Type B pancreatic cell (in vitro differentiated cells): Measurements from ENCODE around the gene TUFM. TPM values are rescaled to one million over a fixed set of nuclear protein-coding genes. Genes with fewer than 3 reads are reported as not detected.
A peak's percentile ranks its signal among the peaks of the same experiment; 100 is the strongest.

Experiments used
- DNase-seq: peaks from one replicate; pipeline ENCODE4 v3.0.0; 2021; ENCODE audit warnings: mixed read lengths; ENCODE audit not compliant: unreplicated experiment; ENCODE audit errors: extremely low spot score
- H3K27ac Mint-ChIP-seq: 2 replicates; pipeline ENCODE4 v1.8.0; 2021; ENCODE audit warnings: mild to moderate bottlenecking, mixed read lengths
- H3K27me3 Mint-ChIP-seq: 2 replicates; pipeline ENCODE4 v1.8.0; 2021; ENCODE audit warnings: mixed read lengths
- H3K36me3 Mint-ChIP-seq: 2 replicates; pipeline ENCODE4 v1.8.0; 2021; ENCODE audit warnings: mixed read lengths
- H3K4me1 Mint-ChIP-seq: one replicate; pipeline ENCODE4 v1.8.0; 2021; ENCODE audit warnings: mixed read lengths; ENCODE audit not compliant: unreplicated experiment
- H3K4me3 Mint-ChIP-seq: 2 replicates; pipeline ENCODE4 v1.8.0; 2021; ENCODE audit warnings: mild to moderate bottlenecking, mixed read lengths
- H3K9me3 Mint-ChIP-seq: 2 replicates; pipeline ENCODE4 v1.8.0; 2021; ENCODE audit warnings: mixed read lengths
- CTCF ChIP-seq: fragments of 200-600 bp; sonication (generic); conservative IDR thresholded peaks from 2 replicates; pipeline ENCODE4 v1.5.0; 2021; ENCODE audit warnings: antibody characterized with exemption, mild to moderate bottlenecking
- total RNA-seq: library from RNA; stranded (reverse); gene quantifications from 2 replicates; pipeline ENCODE4 v1.2.1, GENCODE V29; 2021; ENCODE audit warnings: low replicate concordance

TUFM gene
- total RNA-seq, 1 donor from 2014 or later = 182 TPM

- no peaks in the 10 kb centered on the region for H3K4me1 Mint-ChIP-seq
- H3K27me3 Mint-ChIP-seq = no peaks in the 10 kb centered on the region
- H3K9me3 Mint-ChIP-seq = no peaks in the 10 kb centered on the region
- peaks cover 21% of the 10 kb centered on the region for H3K36me3 Mint-ChIP-seq
- no peak for DNase-seq
- no peak overlapping the region for H3K27ac Mint-ChIP-seq
- no peak overlapping the region for H3K4me3 Mint-ChIP-seq
- no peak for TF ChIP-seq CTCF
These were observed 7.0 kb downstream of the TUFM start for GRCh38 chr16:28839004-28839639.

GRCh38 chr16:28838558-28838918 is 7.6 kb downstream of the TUFM start:
- Mint-ChIP-seq H3K36me3 (peaks cover 24% of the 10 kb centered on the region), H3K9me3 (no peaks in the 10 kb centered on the region), H3K4me3 (no peak overlapping the region), H3K27me3 (no peaks in the 10 kb centered on the region), H3K4me1 (no peaks in the 10 kb centered on the region), H3K27ac (no peak overlapping the region)
- no peak for DNase-seq
- TF ChIP-seq CTCF = no peak

GRCh38 chr16:28837672-28838557 is 8.2 kb downstream of the TUFM start:
- TF ChIP-seq CTCF = no peak
- peak overlapping the region; percentile 32 for H3K27ac Mint-ChIP-seq
- no peaks in the 10 kb centered on the region for H3K27me3 Mint-ChIP-seq
- H3K4me3 Mint-ChIP-seq = no peak overlapping the region
- H3K4me1 Mint-ChIP-seq = no peaks in the 10 kb centered on the region
- H3K36me3 Mint-ChIP-seq = peaks cover 27% of the 10 kb centered on the region
- no peak for DNase-seq
- no peaks in the 10 kb centered on the region for H3K9me3 Mint-ChIP-seq

GRCh38 chr16:28836761-28837064 is 9.4 kb downstream of the TUFM start:
- H3K4me3 Mint-ChIP-seq = no peak overlapping the region
- no peaks in the 10 kb centered on the region for H3K9me3 Mint-ChIP-seq
- H3K27me3 Mint-ChIP-seq = no peaks in the 10 kb centered on the region
- no peak overlapping the region for H3K27ac Mint-ChIP-seq
- no peaks in the 10 kb centered on the region for H3K4me1 Mint-ChIP-seq
- H3K36me3 Mint-ChIP-seq = peaks cover 33% of the 10 kb centered on the region
- no peak for DNase-seq
- TF ChIP-seq CTCF = no peak

- no peaks in the 10 kb centered on the region for H3K9me3 Mint-ChIP-seq
- DNase-seq = no peak
- H3K4me3 Mint-ChIP-seq = no peak overlapping the region
- H3K27me3 Mint-ChIP-seq = no peaks in the 10 kb centered on the region
- TF ChIP-seq CTCF = no peak
- no peaks in the 10 kb centered on the region for H3K4me1 Mint-ChIP-seq
- peaks cover 33% of the 10 kb centered on the region for H3K36me3 Mint-ChIP-seq
- no peak overlapping the region for H3K27ac Mint-ChIP-seq
These were observed 10.0 kb downstream of the TUFM start for GRCh38 chr16:28835864-28836760.
